HK-2 (cell line): ENCODE measurements around the gene NEU2.
"Not testable (repeated sequence)": the region's sequence is repeated elsewhere in the genome, so short reads cannot be mapped to it uniquely, and the experiment has no call there.

Experiments used
- DNase-seq: peaks from one replicate; pipeline ENCODE4 v3.0.0-alpha.2; 2018; ENCODE audit not compliant: unreplicated experiment

NEU2 gene

DNA sequence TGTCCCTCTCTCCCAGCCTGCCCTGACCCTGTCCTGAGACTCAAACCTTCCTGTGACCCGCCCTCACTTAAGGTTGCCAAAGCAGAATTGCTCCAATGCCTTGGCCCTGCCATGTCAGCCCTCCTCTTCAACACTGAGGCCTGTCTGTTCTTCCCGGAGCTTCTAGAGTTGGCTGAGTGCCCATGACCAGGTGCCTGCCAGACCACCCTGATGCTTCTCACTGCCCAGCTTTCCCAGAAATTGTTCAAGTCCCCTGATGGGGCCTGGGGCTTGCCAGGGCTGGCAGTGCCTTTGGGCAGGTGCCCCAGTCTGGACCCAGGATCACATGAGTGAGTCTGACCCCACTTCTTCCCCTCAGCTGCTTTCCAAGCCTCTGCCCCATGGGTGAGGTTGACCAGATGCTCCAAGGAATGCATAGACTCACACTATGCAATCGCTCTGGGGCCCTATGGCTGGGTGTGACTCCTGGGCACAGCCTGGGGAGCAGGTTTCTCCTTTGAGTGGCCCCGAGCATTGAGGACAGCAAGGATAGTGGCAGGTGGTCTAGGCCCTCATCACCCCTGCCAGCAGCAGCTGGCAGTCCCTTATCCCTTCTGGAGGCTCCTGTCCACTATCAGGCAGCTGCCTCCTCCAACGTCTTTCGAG, 24.6 kb downstream of the NEU2 start:
- no peak for DNase-seq

GRCh38 chr2:233058717-233059546, 26.5 kb downstream of the NEU2 start:
- DNase-seq, result no peak

DNA sequence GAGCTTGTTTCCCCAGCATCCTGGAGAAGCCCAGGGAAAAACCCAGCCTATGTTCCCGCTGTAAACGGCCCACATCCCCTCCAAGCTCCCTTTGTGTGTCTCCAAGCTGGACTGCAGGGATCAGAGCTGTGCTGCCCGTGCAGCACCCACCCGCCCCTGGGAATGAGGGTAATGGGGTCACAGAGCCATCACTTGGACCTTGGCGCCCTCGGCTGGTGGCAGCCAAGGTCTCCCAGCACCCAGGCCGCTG, 27.0 kb downstream of the NEU2 start:
- DNase-seq, result no peak

DNA sequence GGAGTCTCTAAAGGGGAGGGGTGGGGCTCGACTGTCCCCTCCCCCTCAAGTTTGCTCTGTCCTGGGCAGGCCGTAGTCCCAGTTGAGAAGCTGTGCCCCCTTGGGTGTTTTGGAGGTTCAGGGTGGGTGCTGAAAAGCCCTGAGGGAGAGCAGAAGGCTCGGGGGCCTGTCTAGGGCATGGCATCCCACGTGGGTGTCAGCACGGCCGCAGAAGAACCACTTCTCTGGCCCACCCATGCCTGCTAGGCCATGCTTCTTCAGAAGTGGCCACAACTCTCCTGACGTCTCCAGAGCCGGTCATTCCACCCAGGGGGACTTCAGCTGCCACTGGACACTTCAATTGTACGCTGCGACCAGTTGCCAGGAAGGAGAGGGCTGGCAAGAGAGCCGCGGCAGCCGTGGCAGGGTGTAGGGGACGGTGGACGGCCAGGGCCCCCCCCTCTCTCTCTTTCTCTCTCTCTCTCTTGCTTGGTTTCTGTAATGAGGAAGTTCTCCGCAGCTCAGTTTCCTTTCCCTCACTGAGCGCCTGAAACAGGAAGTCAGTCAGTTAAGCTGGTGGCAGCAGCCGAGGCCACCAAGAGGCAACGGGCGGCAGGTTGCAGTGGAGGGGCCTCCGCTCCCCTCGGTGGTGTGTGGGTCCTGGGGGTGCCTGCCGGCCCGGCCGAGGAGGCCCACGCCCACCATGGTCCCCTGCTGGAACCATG, 27.5 kb downstream of the NEU2 start, which contains the start of gene INPP5D:
INPP5D (plus strand) TSS at position 546 of the 704 bp plus-strand sequence; CDS start at position 683, 137 bp downstream.
- no peak for DNase-seq

GRCh38 chr2:233060501-233060979, 28.1 kb downstream of the NEU2 start:
- DNase-seq, result no peak

GRCh38 chr2:233060980-233061590, 28.6 kb downstream of the NEU2 start:
- DNase-seq, result no peak

GRCh38 chr2:233061591-233062450, 29.3 kb downstream of the NEU2 start:
- no peak for DNase-seq

DNA sequence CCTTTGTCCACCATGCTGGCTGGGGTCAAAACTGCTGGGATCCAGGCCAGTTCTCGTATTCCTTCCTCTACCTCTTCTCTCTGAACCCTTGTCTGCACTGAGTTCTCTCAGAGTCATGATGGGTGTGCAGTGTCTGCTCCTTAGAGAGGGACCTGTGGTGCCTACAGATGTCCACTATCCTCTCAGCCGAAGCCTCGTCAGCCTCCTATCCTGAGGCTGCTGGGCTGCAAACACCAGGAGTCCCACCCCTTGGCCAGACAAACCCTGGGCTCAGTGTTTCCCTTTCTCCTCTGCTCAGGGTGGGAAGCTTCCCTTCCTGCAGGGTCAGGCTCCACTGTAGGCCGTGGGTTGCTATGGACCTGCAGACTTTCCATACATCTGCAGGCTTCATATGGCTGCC, 30.0 kb downstream of the NEU2 start:
- no peak for DNase-seq

- DNase-seq, result no peak
Observed at GRCh38 chr2:233062946-233063268, 30.4 kb downstream of the NEU2 start.

- no peak for DNase-seq
Observed at GRCh38 chr2:233063269-233063975, 30.9 kb downstream of the NEU2 start.

DNA sequence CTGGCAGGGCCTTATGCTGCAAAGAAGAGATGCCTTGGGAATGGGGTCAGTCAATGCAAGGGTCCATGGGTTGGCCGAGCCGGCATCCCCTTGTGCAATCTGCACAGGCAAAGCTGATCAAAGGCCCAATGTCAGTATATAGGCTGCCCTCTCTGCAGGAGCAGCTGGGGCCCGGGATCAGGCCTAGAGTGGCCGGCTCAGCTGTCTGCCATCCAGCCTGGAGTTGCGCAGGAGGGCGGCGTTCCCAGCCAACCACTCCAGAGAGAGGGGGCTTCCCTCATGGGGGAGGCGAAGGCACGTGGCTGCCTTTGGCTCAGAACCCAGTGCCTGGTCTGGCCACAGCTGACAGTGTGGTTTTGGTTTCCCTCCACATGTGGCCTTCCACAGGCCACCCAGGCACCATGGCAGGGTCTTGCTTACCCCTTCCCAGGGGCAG, 31.5 kb downstream of the NEU2 start:
- no peak for DNase-seq

DNA sequence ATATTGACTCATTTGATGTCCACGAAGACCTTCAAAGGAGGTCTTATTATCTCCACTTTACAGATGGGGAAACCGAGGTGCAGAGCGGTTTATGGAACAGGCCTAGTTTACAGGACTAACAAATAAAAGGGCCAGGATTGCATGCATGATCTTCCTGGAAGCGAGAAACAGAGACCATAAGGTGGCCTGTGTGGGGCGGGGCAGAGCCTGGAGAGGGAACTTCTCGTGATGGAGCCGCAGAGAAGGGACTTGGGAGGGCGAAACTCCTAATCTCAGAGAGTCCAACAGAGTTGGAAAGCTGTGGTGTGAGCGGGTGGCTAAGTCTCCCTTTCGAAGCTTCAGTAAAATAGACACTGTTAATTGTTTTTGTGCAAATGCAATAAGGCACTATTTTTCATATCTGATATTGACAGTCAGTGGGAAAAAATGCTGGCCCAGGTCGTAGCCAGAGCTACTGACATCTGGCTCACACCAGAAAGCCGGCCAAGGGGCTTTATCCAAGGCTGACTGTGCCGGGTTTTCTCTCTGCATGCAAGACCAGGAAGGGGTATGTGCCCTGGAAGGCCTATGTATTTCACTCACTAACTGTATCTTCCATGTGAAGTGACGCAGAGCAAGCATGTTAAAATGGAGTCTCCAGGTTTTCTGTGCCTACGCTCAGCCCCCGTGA, 32.2 kb downstream of the NEU2 start:
- DNase-seq, result no peak

- not testable (repeated sequence) for DNase-seq
Observed at GRCh38 chr2:233065200-233065589, 32.7 kb downstream of the NEU2 start.

DNA sequence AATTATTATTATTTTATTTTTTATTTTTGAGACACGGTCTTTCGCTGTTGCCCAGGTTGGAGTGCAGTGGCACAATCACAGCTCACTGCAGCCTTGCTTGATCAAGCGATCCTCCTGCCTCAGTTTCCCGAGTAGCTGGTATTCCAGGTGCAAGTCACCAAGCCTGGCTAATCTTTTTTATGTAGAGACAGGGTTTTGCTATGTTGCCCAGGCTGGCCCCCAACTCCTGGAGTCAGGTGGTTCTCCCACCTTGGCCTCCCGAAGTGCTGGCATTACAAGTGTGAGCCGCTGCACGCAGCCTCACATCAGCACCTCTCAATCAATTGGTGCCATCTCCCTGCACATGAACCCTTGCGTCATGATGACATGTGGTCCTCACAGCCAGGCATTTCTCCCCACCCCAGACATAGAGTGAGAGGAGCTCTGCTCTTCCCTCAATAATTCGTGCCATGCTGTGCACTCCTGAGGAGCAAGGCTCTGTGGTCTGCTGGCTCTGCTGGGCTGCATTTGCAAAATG, 33.5 kb downstream of the NEU2 start:
- DNase-seq, result no peak

DNA sequence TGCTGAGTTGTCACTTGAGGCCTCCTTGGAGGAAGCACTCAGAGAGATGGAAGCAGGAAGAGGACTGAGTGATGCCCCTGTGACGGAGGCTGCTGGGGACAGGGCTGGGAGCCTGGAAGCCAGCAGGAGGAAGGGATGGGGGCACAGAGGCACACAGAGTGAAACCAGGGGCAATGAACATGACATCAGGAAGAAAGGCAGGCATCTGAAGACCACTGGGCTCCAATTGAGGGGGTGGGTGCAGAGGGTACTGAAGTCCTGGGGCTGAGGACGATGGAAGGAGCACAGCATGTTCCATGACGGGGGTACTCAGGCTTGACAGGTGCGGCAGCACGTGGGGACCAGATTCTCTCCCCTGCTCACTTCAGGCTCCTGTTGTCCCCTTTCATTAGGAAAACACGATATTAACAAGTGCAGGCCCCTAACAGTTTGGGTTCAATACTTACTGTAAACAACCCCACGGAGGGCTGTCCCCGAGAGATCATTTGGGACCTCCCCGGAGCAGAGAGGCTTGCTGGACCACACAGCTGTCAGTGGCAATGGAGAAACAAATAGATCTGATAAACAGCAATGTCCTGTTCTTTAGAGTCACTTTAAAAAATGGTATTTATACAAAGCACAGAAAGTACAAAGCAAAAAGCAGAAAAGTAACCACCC, 36.4 kb downstream of the NEU2 start:
- no peak for DNase-seq

GRCh38 chr2:233072838-233073237, 40.4 kb downstream of the NEU2 start:
- DNase-seq, result no peak

- no peak for DNase-seq
Observed at GRCh38 chr2:233074106-233074505, 41.6 kb downstream of the NEU2 start.

GRCh38 chr2:233075141-233075965, 42.9 kb downstream of the NEU2 start:
- no peak for DNase-seq

- no peak for DNase-seq
Observed at GRCh38 chr2:233075966-233076339, 43.5 kb downstream of the NEU2 start.
